Hindlimb muscle (tissue), 1 donor: ENCODE data around the gene DGAT2. TPM values are rescaled to one million over a fixed set of nuclear protein-coding genes. Genes with fewer than 3 reads are reported as not detected.
"Not testable (repeated sequence)": the region's sequence is repeated elsewhere in the genome, so short reads cannot be mapped to it uniquely, and the experiment has no call there.

Experiments
- DNase-seq: peaks from one replicate; pipeline ENCODE4 v3.0.0-alpha.2; 2013
- polyA plus RNA-seq: library from polyadenylated mRNA; unstranded; fragments of 120-200 nt; gene quantifications from one replicate; pipeline ENCODE4 v1.2.1, GENCODE V29; 2013; ENCODE audit not compliant: insufficient read length

Gene DGAT2
- polyA plus RNA-seq, 1 donor = 6.1 TPM

GRCh38 chr11:75754933-75755332 is 13.6 kb upstream of the DGAT2 start:
- DNase-seq = not testable (repeated sequence)

- DNase-seq = no peak
Measured at GRCh38 chr11:75757651-75758050, 10.9 kb upstream of the DGAT2 start.

GRCh38 chr11:75759832-75760231 is 8.7 kb upstream of the DGAT2 start:
- DNase-seq = no peak

- no peak for DNase-seq
Measured at GRCh38 chr11:75760243-75760642, 8.3 kb upstream of the DGAT2 start.

GRCh38 chr11:75760710-75761493 is 7.7 kb upstream of the DGAT2 start:
- DNase-seq = no peak

GRCh38 chr11:75762158-75762557 is 6.4 kb upstream of the DGAT2 start:
- DNase-seq = no peak

- no peak for DNase-seq
Measured at GRCh38 chr11:75762885-75763284, 5.7 kb upstream of the DGAT2 start.

- DNase-seq = no peak
Measured at GRCh38 chr11:75763846-75764245, 4.7 kb upstream of the DGAT2 start.

- no peak for DNase-seq
Measured at GRCh38 chr11:75765116-75765515, 3.5 kb upstream of the DGAT2 start.

GRCh38 chr11:75766443-75767227 is 1.9 kb upstream of the DGAT2 start:
- no peak for DNase-seq

- DNase-seq = no peak
Measured at GRCh38 chr11:75767228-75767572, 1.4 kb upstream of the DGAT2 start.

- no peak for DNase-seq
Measured at GRCh38 chr11:75767793-75768111, 826 bp upstream of the DGAT2 start.

- no peak for DNase-seq
Measured at GRCh38 chr11:75768909-75769771, 562 bp downstream of the DGAT2 start.

GRCh38 chr11:75770102-75770501 is 1.5 kb downstream of the DGAT2 start:
- no peak for DNase-seq

- no peak for DNase-seq
Measured at GRCh38 chr11:75771646-75772410, 3.2 kb downstream of the DGAT2 start.

GRCh38 chr11:75773595-75774353 is 5.2 kb downstream of the DGAT2 start:
- DNase-seq = no peak

GRCh38 chr11:75775056-75775455 is 6.5 kb downstream of the DGAT2 start:
- DNase-seq = no peak

GRCh38 chr11:75776546-75776945 is 8.0 kb downstream of the DGAT2 start:
- no peak for DNase-seq

GRCh38 chr11:75777461-75778110 is 9.0 kb downstream of the DGAT2 start:
- no peak for DNase-seq

- no peak for DNase-seq
Measured at GRCh38 chr11:75778962-75779361, 10.4 kb downstream of the DGAT2 start.

GRCh38 chr11:75779960-75780359 is 11.4 kb downstream of the DGAT2 start:
- DNase-seq = no peak
